ENCODE data around the gene EIF3L.

The EIF3L gene

GRCh38 chr22:37842015-37842793 is 7.0 kb upstream of the EIF3L start:
- peaks cover 13 to 28% (median 27%) of the 10 kb centered on the region in 3 donors for H3K36me3 ChIP-seq
- no peak for DNase-seq
- no peaks in the 10 kb centered on the region for H3K9me3 ChIP-seq
- no peak overlapping the region for H3K27ac ChIP-seq
- intact Hi-C loops (cut with DNase I; ENCODE audit: low total_unique reads), result no loop called here
- peaks cover 4 to 27% (median 15%) of the 10 kb centered on the region in 4 donors for H3K4me1 ChIP-seq
- no peaks in the 10 kb centered on the region for H3K27me3 ChIP-seq
- no peak overlapping the region for H3K4me3 ChIP-seq
- no peak for TF ChIP-seq CTCF (IDR thresholded peaks at IDR 0.05)

GRCh38 chr22:37843741-37844089 is 5.5 kb upstream of the EIF3L start:
- peak overlapping the region; percentile 66 to 91 for H3K4me3 ChIP-seq
- intact Hi-C loops (cut with DNase I; ENCODE audit: low total_unique reads), result no loop called here
- peaks cover 4 to 35% (median 20%) of the 10 kb centered on the region in 4 donors for H3K4me1 ChIP-seq
- DNase-seq, result peak; percentile 28 to 76
- peaks cover 7 to 13% (median 12%) of the 10 kb centered on the region in 3 donors for H3K36me3 ChIP-seq
- TF ChIP-seq CTCF (IDR thresholded peaks at IDR 0.05), result no peak
- H3K9me3 ChIP-seq, result no peaks in the 10 kb centered on the region
- H3K27me3 ChIP-seq, result no peaks in the 10 kb centered on the region
- peak overlapping the region; percentile 75 to 88 for H3K27ac ChIP-seq

- intact Hi-C loops (cut with DNase I; ENCODE audit: low total_unique reads), result no loop called here
- no peaks in the 10 kb centered on the region for H3K27me3 ChIP-seq
- H3K9me3 ChIP-seq, result no peaks in the 10 kb centered on the region
- peaks cover 5 to 39% (median 22%) of the 10 kb centered on the region in 4 donors for H3K4me1 ChIP-seq
- H3K36me3 ChIP-seq, result peaks cover 0 to 1% (median under 1%) of the 10 kb centered on the region in 3 donors
- TF ChIP-seq CTCF (IDR thresholded peaks at IDR 0.05), result no peak
- peak overlapping the region; percentile 66 to 91 for H3K4me3 ChIP-seq
- peak overlapping the region; percentile 75 to 88 for H3K27ac ChIP-seq
- no peak for DNase-seq
Observed at GRCh38 chr22:37844904-37845329, 4.3 kb upstream of the EIF3L start.

- no peaks in the 10 kb centered on the region for H3K27me3 ChIP-seq
- H3K9me3 ChIP-seq, result no peaks in the 10 kb centered on the region
- no peak overlapping the region for H3K27ac ChIP-seq
- intact Hi-C loops (cut with DNase I; ENCODE audit: low total_unique reads), result no loop called here
- no peak for TF ChIP-seq CTCF (IDR thresholded peaks at IDR 0.05)
- H3K4me1 ChIP-seq, result peaks cover 10 to 45% (median 34%) of the 10 kb centered on the region in 4 donors
- H3K4me3 ChIP-seq, result no peak overlapping the region
- peaks cover 3 to 4% (median 4%) of the 10 kb centered on the region in 3 donors for H3K36me3 ChIP-seq
- DNase-seq, result no peak
Observed at GRCh38 chr22:37846433-37846832, 2.8 kb upstream of the EIF3L start.

- Histone ChIP-seq H3K27me3 (no peaks in the 10 kb centered on the region), H3K9me3 (no peaks in the 10 kb centered on the region), H3K36me3 (peaks cover 20 to 24% (median 24%) of the 10 kb centered on the region in 3 donors), H3K4me3 (peak overlapping the region; percentile 71 to 75), H3K4me1 (peaks cover 6 to 33% (median 27%) of the 10 kb centered on the region in 4 donors), H3K27ac (peak overlapping the region; percentile 86 to 90)
- intact Hi-C loops (cut with DNase I; ENCODE audit: low total_unique reads), result no loop called here
- no peak for TF ChIP-seq CTCF (IDR thresholded peaks at IDR 0.05)
- DNase-seq, result no peak
Observed at GRCh38 chr22:37848587-37849088, 581 bp upstream of the EIF3L start.
